Testis (tissue), 5 donors: Measurements from ENCODE around the gene KIF6. TPM values are rescaled to one million over a fixed set of nuclear protein-coding genes. Genes with fewer than 3 reads are reported as not detected.

Experiments used
- DNase-seq: peaks from one replicate; pipeline ENCODE4 v3.0.0-alpha.2; 2019
- H3K27ac ChIP-seq, 2 donors: fragments of 200-600 bp; sonication (generic); one replicate each; pipeline ENCODE4 v1.5.1; 2019
- H3K27me3 ChIP-seq: fragments of 200-600 bp; sonication (generic); one replicate; pipeline ENCODE4 v1.5.1; 2019
- H3K36me3 ChIP-seq: fragments of 200-600 bp; sonication (generic); one replicate; pipeline ENCODE4 v1.5.1; 2017; ENCODE audit warnings: low read depth; ENCODE audit errors: missing control alignments
- H3K4me1 ChIP-seq: fragments of 200-600 bp; sonication (generic); one replicate; pipeline ENCODE4 v1.5.1; 2019
- H3K4me3 ChIP-seq, 2 donors: fragments of 200-600 bp; sonication (generic); one replicate each; pipeline ENCODE4 v1.5.1; 2017 to 2019
- H3K9me3 ChIP-seq: fragments of 200-600 bp; sonication (generic); one replicate; pipeline ENCODE4 v1.5.1; 2017
- POLR2A ChIP-seq: fragments of 450-650 bp; IDR thresholded peaks from one replicate; pipeline ENCODE4 v1.6.1; 2017; ENCODE audit warnings: antibody characterized with exemption, mild to moderate bottlenecking, moderate library complexity
- WGBS, 2 donors: methylation state at CpG; one replicate each; pipeline ENCODE4 v1.1.5; 2018; 5-methylcytosine and 5-hydroxymethylcytosine counted together
- intact Hi-C: fragments of 100-400 bp; cut with DNase I; formaldehyde crosslinking; loops from one replicate; pipeline ENCODE4 v1.15.1; 2023; ENCODE audit warnings: low total_unique reads
- long read RNA-seq, 2 donors: transcript quantifications; one replicate each; lab custom pipeline, GENCODE V29; 2026
- polyA plus RNA-seq: library from polyadenylated mRNA; stranded (reverse); fragments of 350-450 nt; fragmentation: Illumina TruSeq; extraction: RNeasy Lipid Tissue Mini Kit (QIAGEN cat#74804); gene quantifications from one replicate; pipeline ENCODE4 v1.2.3, GENCODE V29; 2014; ENCODE audit warnings: low read depth, low replicate concordance; ENCODE audit not compliant: insufficient read depth
- total RNA-seq, 2 donors: library from RNA; depleted of rRNA; stranded (reverse); fragments of >200 nt; gene quantifications; one replicate each; pipeline ENCODE4 v1.2.3, GENCODE V29; 2016
- TF ChIP-seq, protein P1 (sequence below), 3 experiments: fragments of 450-650 bp in 2 of 3; fragments of 200-600 bp in 1 of 3; sonication (generic) in 1 of 3; IDR thresholded peaks; one replicate each; pipeline ENCODE4 v1.5.1; 2016 to 2019; ENCODE audit warnings: antibody characterized with exemption in 3 of 3, mild to moderate bottlenecking in 2 of 3, moderate library complexity in 1 of 3

The KIF6 gene, protein sequence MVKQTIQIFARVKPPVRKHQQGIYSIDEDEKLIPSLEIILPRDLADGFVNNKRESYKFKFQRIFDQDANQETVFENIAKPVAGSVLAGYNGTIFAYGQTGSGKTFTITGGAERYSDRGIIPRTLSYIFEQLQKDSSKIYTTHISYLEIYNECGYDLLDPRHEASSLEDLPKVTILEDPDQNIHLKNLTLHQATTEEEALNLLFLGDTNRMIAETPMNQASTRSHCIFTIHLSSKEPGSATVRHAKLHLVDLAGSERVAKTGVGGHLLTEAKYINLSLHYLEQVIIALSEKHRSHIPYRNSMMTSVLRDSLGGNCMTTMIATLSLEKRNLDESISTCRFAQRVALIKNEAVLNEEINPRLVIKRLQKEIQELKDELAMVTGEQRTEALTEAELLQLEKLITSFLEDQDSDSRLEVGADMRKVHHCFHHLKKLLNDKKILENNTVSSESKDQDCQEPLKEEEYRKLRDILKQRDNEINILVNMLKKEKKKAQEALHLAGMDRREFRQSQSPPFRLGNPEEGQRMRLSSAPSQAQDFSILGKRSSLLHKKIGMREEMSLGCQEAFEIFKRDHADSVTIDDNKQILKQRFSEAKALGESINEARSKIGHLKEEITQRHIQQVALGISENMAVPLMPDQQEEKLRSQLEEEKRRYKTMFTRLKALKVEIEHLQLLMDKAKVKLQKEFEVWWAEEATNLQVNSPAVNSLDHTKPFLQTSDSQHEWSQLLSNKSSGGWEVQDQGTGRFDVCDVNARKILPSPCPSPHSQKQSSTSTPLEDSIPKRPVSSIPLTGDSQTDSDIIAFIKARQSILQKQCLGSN
- total RNA-seq = 1 to 10 TPM; 4.2 to 6.3 TPM
- polyA plus RNA-seq = 12.0 TPM
- long read RNA-seq, donor 1 = 0 reads
- long read RNA-seq, donor 2 = 0 reads

DNA sequence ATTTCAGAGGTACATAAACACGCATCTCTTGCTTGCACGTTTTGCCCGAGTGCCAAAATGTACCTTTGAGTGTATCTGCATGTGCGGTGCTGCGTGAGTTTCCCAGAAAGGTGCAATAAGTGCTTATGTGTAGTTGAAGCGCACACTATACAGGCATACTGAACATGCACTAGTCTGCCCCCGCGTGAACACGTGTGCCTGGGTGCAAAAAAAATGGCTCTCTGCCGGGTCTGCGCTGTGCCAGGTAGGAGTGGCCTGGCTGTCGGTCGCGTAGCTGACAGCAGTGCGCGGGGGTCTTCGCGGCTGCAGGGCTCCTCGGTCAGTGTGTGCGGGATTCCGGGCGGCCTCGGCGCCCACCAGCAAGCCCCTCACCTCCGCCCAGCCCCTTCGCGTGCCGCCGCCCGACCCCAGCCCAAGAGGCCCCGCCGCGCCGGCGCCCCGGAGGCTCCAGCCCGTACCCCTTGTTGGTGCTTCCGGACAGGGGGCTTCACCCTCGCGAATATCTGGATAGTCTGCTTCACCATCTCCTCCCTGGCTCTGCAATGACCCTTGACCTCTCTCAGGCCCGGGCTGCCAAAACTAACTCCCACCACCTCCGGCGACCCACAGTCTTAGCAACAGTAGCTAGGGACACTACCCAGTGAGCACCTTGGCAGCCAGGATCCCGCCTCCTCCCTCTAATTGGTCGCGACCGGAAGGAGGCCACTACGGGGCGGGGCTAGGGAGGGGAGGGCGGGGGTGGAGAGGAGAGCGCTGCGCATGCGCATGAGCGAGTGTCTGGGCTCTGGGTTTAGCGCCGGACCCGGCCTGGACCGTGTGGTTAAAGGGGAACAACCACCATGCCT lies at the start of gene KIF6:
Gene KIF6, minus strand, starts transcription at position 622 of the 845 bp plus-strand sequence. Its CDS starts 98 bp downstream, at position 524.
- H3K4me3 ChIP-seq = peak within 1 kb of the TSS; percentile 75 to 94
- H3K27ac ChIP-seq = no peak within 1 kb of the TSS

DNA sequence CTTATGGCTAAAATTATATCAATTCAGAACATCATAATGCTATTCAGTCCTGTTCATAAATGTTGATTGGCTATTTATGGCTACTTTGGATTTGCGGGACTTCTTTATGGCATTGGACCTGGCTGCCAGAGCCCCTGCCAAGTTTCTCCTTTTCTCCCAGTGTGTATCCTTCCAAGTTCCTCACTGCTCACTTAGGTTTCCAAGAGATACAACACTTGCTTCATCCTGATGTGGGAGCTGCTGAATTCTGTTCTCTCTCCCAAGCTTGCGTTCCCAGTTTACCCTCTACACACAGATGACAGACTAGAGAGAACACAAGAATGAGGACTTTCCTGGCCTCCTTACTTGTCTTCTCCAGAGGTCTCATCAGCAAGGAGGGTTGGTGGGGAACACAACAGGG lies 48.6 kb upstream of the KIF6 start:
- Histone ChIP-seq H3K4me3 (no peak overlapping the region), H3K9me3 (no peaks in the 10 kb centered on the region), H3K27ac (no peak overlapping the region), H3K36me3 (no peaks in the 10 kb centered on the region), H3K27me3 (no peaks in the 10 kb centered on the region), H3K4me1 (no peaks in the 10 kb centered on the region)
- intact Hi-C loops = no loop called here
- no peak for DNase-seq
- TF ChIP-seq, protein P1, sequence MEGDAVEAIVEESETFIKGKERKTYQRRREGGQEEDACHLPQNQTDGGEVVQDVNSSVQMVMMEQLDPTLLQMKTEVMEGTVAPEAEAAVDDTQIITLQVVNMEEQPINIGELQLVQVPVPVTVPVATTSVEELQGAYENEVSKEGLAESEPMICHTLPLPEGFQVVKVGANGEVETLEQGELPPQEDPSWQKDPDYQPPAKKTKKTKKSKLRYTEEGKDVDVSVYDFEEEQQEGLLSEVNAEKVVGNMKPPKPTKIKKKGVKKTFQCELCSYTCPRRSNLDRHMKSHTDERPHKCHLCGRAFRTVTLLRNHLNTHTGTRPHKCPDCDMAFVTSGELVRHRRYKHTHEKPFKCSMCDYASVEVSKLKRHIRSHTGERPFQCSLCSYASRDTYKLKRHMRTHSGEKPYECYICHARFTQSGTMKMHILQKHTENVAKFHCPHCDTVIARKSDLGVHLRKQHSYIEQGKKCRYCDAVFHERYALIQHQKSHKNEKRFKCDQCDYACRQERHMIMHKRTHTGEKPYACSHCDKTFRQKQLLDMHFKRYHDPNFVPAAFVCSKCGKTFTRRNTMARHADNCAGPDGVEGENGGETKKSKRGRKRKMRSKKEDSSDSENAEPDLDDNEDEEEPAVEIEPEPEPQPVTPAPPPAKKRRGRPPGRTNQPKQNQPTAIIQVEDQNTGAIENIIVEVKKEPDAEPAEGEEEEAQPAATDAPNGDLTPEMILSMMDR (IDR thresholded peaks at IDR 0.05) = no peak
- TF ChIP-seq POLR2A = no peak
- WGBS, 2 donors = 75 to 83% methylated on average over 2 of the region's 2 CpGs

More for the DNA sequence above, at the start of gene KIF6:
- peak; percentile 97 for DNase-seq
- TF ChIP-seq, protein P1 (IDR thresholded peaks at IDR 0.05) = peak in 1 of 3 experiments; percentile 21
- TF ChIP-seq POLR2A = no peak
- intact Hi-C loops = no loop called here
- H3K9me3 ChIP-seq = no peaks in the 10 kb centered on the region
- no peaks in the 10 kb centered on the region for H3K4me1 ChIP-seq
- H3K36me3 ChIP-seq = no peaks in the 10 kb centered on the region
- H3K27me3 ChIP-seq = no peaks in the 10 kb centered on the region
- WGBS, 2 donors = 1 to 3% methylated on average over 13 to 53 of the region's 58 CpGs

DNA sequence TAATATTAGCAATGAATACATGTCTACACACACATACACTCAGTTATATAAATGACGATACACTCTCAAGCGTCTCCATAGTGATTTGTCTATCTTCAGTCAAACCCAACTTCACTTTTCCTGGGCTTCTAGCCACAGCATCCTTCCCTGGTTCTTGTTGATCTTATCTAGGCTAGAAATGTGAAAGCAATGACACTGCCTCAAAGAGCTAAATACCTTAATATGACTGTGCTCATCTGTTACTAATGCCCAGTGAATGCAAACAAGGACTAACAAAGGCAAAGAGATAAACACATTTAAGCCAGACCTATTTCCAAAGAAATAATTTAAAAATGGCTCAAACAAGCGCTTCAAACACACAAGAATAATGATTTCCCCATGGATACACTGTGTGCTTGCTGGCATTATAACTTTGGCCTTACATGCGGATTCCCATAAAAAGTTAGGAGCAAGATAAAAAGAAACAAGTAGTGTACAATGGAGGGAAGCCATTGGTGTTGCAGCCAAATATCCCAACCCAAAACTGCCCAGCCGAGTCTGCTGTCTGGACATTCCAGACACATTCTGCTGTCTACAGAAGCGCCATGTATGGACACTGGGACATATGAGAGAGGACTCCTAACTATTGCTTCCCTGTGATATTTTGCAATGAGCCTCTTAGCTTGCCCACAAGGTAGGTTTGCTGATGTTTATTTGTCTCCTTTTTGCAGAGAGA lies 47.5 kb upstream of the KIF6 start:
- intact Hi-C loops = no loop called here
- no peak overlapping the region for H3K27ac ChIP-seq
- no peaks in the 10 kb centered on the region for H3K9me3 ChIP-seq
- TF ChIP-seq POLR2A = no peak
- TF ChIP-seq, protein P1 (IDR thresholded peaks at IDR 0.05) = no peak
- H3K4me1 ChIP-seq = no peaks in the 10 kb centered on the region
- no peaks in the 10 kb centered on the region for H3K27me3 ChIP-seq
- peak; percentile 32 for DNase-seq
- whole genome bisulfite sequencing, 2 donors = 37 to 57% methylated on average over 6 of the region's 6 CpGs
- no peak overlapping the region for H3K4me3 ChIP-seq
- H3K36me3 ChIP-seq = no peaks in the 10 kb centered on the region

DNA sequence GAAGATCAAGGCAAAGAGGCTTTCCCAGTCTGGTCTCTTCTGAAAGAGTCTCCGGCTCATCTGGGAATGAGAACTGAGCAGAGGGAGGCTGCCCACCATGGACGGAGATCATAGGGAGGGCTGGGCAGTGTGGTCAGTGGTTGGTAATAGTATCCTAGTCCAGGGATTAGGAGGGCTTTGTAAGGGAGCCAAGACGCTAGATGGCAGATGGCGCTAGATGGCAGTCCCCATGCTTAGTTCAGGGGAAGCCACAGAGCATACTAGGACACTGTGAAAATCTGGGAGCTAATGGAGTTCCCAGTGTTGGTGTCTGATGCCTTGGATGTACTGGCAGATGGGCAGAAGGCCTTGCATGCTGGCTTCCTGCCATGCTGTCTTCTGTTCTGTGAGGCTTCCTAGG lies 45.2 kb upstream of the KIF6 start:
- H3K4me1 ChIP-seq = no peaks in the 10 kb centered on the region
- 70 to 88% methylated on average over 3 to 4 of the region's 4 CpGs for WGBS, 2 donors
- no peak for DNase-seq
- no peaks in the 10 kb centered on the region for H3K27me3 ChIP-seq
- intact Hi-C loops = no loop called here
- TF ChIP-seq POLR2A = no peak
- TF ChIP-seq, protein P1 (IDR thresholded peaks at IDR 0.05) = no peak
- no peaks in the 10 kb centered on the region for H3K9me3 ChIP-seq
- H3K4me3 ChIP-seq = no peak overlapping the region
- no peaks in the 10 kb centered on the region for H3K36me3 ChIP-seq
- no peak overlapping the region for H3K27ac ChIP-seq
